HepG2 (cell line): ENCODE measurements around the gene CNEP1R1. TPM values are rescaled to one million over a fixed set of nuclear protein-coding genes. Genes with fewer than 3 reads are reported as not detected.

Source experiments
- ATAC-seq: fragments of 200-7000 bp; cut with Tn5 transposase; 3 replicates; pipeline ENCODE4 v1.9.1; 2020; ENCODE audit warnings: mild to moderate bottlenecking, moderate library complexity
- BruUV-seq: library from RNA; stranded (reverse); fragments of 400-500 nt; replicated peaks from 2 replicates; lab custom pipeline; 2021; lab: Mats Ljungman, UMichigan
- CTCF ChIA-PET: fragments of 300-600 bp; formaldehyde crosslinking; extraction: SDS; loops from one replicate; lab custom pipeline; 2021; ENCODE audit warnings: low total read pairs, inconsistent platforms, low intra/inter-chr PET ratio; lab: Yijun Ruan, JAX
- POLR2A ChIA-PET: fragments of 350-600 bp; sonication (Branson Sonifier 250); formaldehyde crosslinking; loops from one replicate; lab custom pipeline; 2020; ENCODE audit warnings: antibody characterized with exemption, inconsistent platforms; lab: Yijun Ruan, JAX
- DNase-seq: peaks from one replicate; pipeline ENCODE4 v3.0.0-alpha.2; 2015; ENCODE audit warnings: low spot score
- FAIRE-seq: peaks from 3 replicates; lab custom pipeline; 2011; peaks lifted over from hg19 to GRCh38; lab: Jason Lieb, UNC
- H2AFZ ChIP-seq: one replicate; pipeline ENCODE4 v1.6.1; 2011; ENCODE audit warnings: low read length, inconsistent platforms
- H3K27ac ChIP-seq: fragments of 300-600 bp; 3 replicates; pipeline ENCODE4 v1.8.0; 2011; ENCODE audit warnings: mixed run types, mild to moderate bottlenecking, mixed read lengths, low read length, inconsistent platforms; ENCODE audit not compliant: insufficient read depth; ENCODE audit errors: extremely low read length
- H3K27me3 ChIP-seq, 2 experiments: fragments of 200-600 bp in 1 of 2; 2 replicates in 1 of 2; 3 replicates in 1 of 2; pipeline versions ENCODE4 v1.6.0 to v1.8.0; 2011; ENCODE audit warnings: low read length in 2 of 2, mild to moderate bottlenecking in 2 of 2, moderate library complexity in 2 of 2, inconsistent platforms in 1 of 2; ENCODE audit not compliant: insufficient read depth in 2 of 2, control insufficient read depth in 1 of 2
- H3K36me3 ChIP-seq, 2 experiments: fragments of 200-600 bp in 1 of 2; replicated peaks in 1 of 2; 2 replicates in 1 of 2; 3 replicates in 1 of 2; pipeline versions ENCODE4 v1.5.1 to v1.8.0; 2011; ENCODE audit warnings: low read length in 2 of 2, inconsistent platforms in 1 of 2; ENCODE audit not compliant: insufficient read depth in 2 of 2, control insufficient read depth in 1 of 2
- H3K4me1 ChIP-seq: 2 replicates; pipeline ENCODE4 v1.5.1; 2012; ENCODE audit warnings: low read length, inconsistent platforms; ENCODE audit not compliant: insufficient read depth
- H3K4me2 ChIP-seq: 2 replicates; pipeline ENCODE4 v1.6.0; 2011; ENCODE audit warnings: low read depth, low read length, inconsistent platforms
- H3K4me3 ChIP-seq, 3 experiments: fragments of 200-600 bp in 1 of 3; sonication (generic), shearing (Covaris generic) in 1 of 3; replicated peaks in 1 of 3; 2 replicates each; pipeline ENCODE4 v1.5.1; 2011 to 2016; ENCODE audit warnings: low read length in 3 of 3, inconsistent platforms in 2 of 3, low read depth in 2 of 3, mild to moderate bottlenecking in 2 of 3, control low read depth in 1 of 3, mixed read lengths in 1 of 3; ENCODE audit not compliant: insufficient read depth in 1 of 3
- H3K79me2 ChIP-seq: one replicate; pipeline ENCODE4 v1.6.1; 2011; ENCODE audit warnings: low read length, inconsistent platforms; ENCODE audit not compliant: insufficient read depth
- H3K9ac ChIP-seq: 2 replicates; pipeline ENCODE4 v1.6.0; 2011; ENCODE audit warnings: mild to moderate bottlenecking, low read depth, low read length, inconsistent platforms; ENCODE audit not compliant: insufficient read depth
- H3K9me3 ChIP-seq: 2 replicates; pipeline ENCODE4 v1.5.1; 2012; ENCODE audit warnings: mild to moderate bottlenecking, low read length
- H4K20me1 ChIP-seq: 2 replicates; pipeline ENCODE4 v1.6.0; 2011; ENCODE audit warnings: inconsistent platforms, mild to moderate bottlenecking, low read length, moderate library complexity; ENCODE audit not compliant: insufficient read depth
- ATM ChIP-seq: fragments of 450-650 bp; IDR thresholded peaks from 2 replicates; pipeline ENCODE4 v1.7.1; 2017; ENCODE audit warnings: mild to moderate bottlenecking, borderline replicate concordance
- CREB3 ChIP-seq: sonication (generic); formaldehyde crosslinking; IDR thresholded peaks from 2 replicates; pipeline ENCODE4 v1.5.0; 2020; ENCODE audit warnings: missing genetic modification reagents
- HMGA1 ChIP-seq: sonication (generic); formaldehyde crosslinking; conservative IDR thresholded peaks from 2 replicates; pipeline ENCODE4 v1.4.0; 2020; ENCODE audit warnings: missing genetic modification reagents
- IRF2 ChIP-seq: IDR thresholded peaks from 2 replicates; pipeline ENCODE4 v1.6.1; 2018; ENCODE audit warnings: missing genetic modification reagents, missing compliant biosample characterization
- LCORL ChIP-seq, 2 experiments: fragments of 450-650 bp in 1 of 2; sonication (generic) in 1 of 2; formaldehyde crosslinking in 1 of 2; IDR thresholded peaks; 2 replicates each; pipeline versions ENCODE4 v1.5.0 to v1.6.1; 2017 to 2020; ENCODE audit warnings: antibody characterized with exemption in 1 of 2, missing genetic modification reagents in 1 of 2
- MAFG ChIP-seq: sonication (generic); formaldehyde crosslinking; IDR thresholded peaks from 2 replicates; pipeline ENCODE4 v1.5.1; 2020; ENCODE audit warnings: mild to moderate bottlenecking, missing genetic modification reagents
- POLR2AphosphoS2 ChIP-seq: IDR thresholded peaks from 2 replicates; pipeline ENCODE4 v1.6.1; 2011; ENCODE audit warnings: low read depth, low read length, improper control_type of control experiment
- PRDM4 ChIP-seq: sonication (generic); formaldehyde crosslinking; IDR thresholded peaks from 2 replicates; pipeline ENCODE4 v1.9.0; 2021; ENCODE audit warnings: missing genetic modification reagents, borderline replicate concordance
- SPEN ChIP-seq: sonication (generic); formaldehyde crosslinking; IDR thresholded peaks from 2 replicates; pipeline ENCODE4 v1.5.1; 2020; ENCODE audit warnings: low read depth, mild to moderate bottlenecking, missing genetic modification reagents
- THAP11 ChIP-seq: IDR thresholded peaks from 2 replicates; pipeline ENCODE4 v1.6.1; 2016; ENCODE audit warnings: missing biosample characterization, missing genetic modification reagents
- ZBTB26 ChIP-seq: IDR thresholded peaks from 2 replicates; pipeline ENCODE4 v1.6.1; 2016; ENCODE audit warnings: missing compliant biosample characterization, missing genetic modification reagents, borderline replicate concordance
- ZMAT5 ChIP-seq: sonication (generic); formaldehyde crosslinking; IDR thresholded peaks from 2 replicates; pipeline ENCODE4 v1.5.0; 2020; ENCODE audit warnings: mild to moderate bottlenecking, low read depth, missing genetic modification reagents, borderline replicate concordance
- ZMYM3 ChIP-seq: sonication (generic); formaldehyde crosslinking; IDR thresholded peaks from 2 replicates; pipeline ENCODE4 v1.5.1; 2020; ENCODE audit warnings: mild to moderate bottlenecking, missing genetic modification reagents
- ZNF317 ChIP-seq: sonication (generic); formaldehyde crosslinking; IDR thresholded peaks from 2 replicates; pipeline ENCODE4 v1.5.0; 2020; ENCODE audit warnings: mild to moderate bottlenecking, missing genetic modification reagents
- ZNF33A ChIP-seq: sonication (generic); formaldehyde crosslinking; IDR thresholded peaks from 2 replicates; pipeline ENCODE4 v1.5.1; 2020; ENCODE audit warnings: missing genetic modification reagents, mild to moderate bottlenecking, moderate library complexity, borderline replicate concordance
- ZNF501 ChIP-seq: sonication (generic); formaldehyde crosslinking; IDR thresholded peaks from 2 replicates; pipeline ENCODE4 v1.5.1; 2020; ENCODE audit warnings: mild to moderate bottlenecking, moderate library complexity, missing genetic modification reagents
- ZNF724P ChIP-seq: sonication (generic); formaldehyde crosslinking; IDR thresholded peaks from 2 replicates; pipeline ENCODE4 v1.8.0; 2022; ENCODE audit warnings: missing genetic modification reagents, borderline replicate concordance
- ZNF768 ChIP-seq: sonication (generic); formaldehyde crosslinking; IDR thresholded peaks from 2 replicates; pipeline ENCODE4 v1.4.0; 2020; ENCODE audit warnings: missing genetic modification reagents
- WGBS: methylation state at CpG from one replicate; pipeline ENCODE4 v1.1.6; 2017; ENCODE audit warnings: low lambda C conversion rate; 5-methylcytosine and 5-hydroxymethylcytosine counted together
- in situ Hi-C: cut with HindIII; loops from 2 replicates; pipeline ENCODE4 v1.10.0; 2017; ENCODE audit warnings: low pct_unique_long_range_greater_than_20kb; ENCODE audit not compliant: extremely low pct_ligation_motif_present
- intact Hi-C: fragments of 100-400 bp; cut with micrococcal nuclease; formaldehyde crosslinking; loops from one replicate; pipeline ENCODE4 v1.10.0; 2022; ENCODE audit not compliant: unreplicated experiment
- polyA plus RNA-seq, 8 experiments: library from polyadenylated mRNA; depleted of rRNA in 3 of 8; stranded (reverse) in 7 of 8; unstranded in 1 of 8; fragments of >200 nt; fragmentation: Illumina TruSeq in 4 of 8; extraction: Trizol in 4 of 8; gene quantifications; 2 replicates each; pipeline versions ENCODE4 v1.2.1 to v1.2.3, GENCODE V29; 2011 to 2016; ENCODE audit warnings: low read depth in 4 of 8, missing spikeins in 1 of 8, mixed read lengths in 1 of 8; ENCODE audit not compliant: insufficient read depth in 1 of 8
- total RNA-seq, 5 experiments: library from RNA; depleted of rRNA; stranded (reverse); fragments of >200 nt; fragmentation: Illumina TruSeq; extraction: Trizol; gene quantifications; 2 replicates each; pipeline ENCODE4 v1.2.3, GENCODE V29; 2016; ENCODE audit warnings: low read depth in 1 of 5

CNEP1R1 gene
- total and polyA plus RNA-seq, 2 of the 13 experiments (the other 11 are each of a cell fraction or from before 2014, with no cell fraction given) = 23.6 to 26.8 TPM

GRCh38 chr16:50065624-50066481, 40.8 kb downstream of the CNEP1R1 start, which contains the start of gene HEATR3:
HEATR3 (plus strand) TSS chr16:50065970; CDS start chr16:50066132, 162 bp downstream.
- in situ Hi-C loops (no loop called here), intact Hi-C loops (loop anchor here (1.0 kb wide), 1 partner anchor 31 kb away; no protein-coding TSS in a partner anchor)
- DNase-seq (peak; percentile 88), ATAC-seq (peak; percentile 96), FAIRE-seq (no peak)
- Histone ChIP-seq H3K79me2 (peaks cover 17% of the 10 kb centered on the region), H4K20me1 (no peaks in the 10 kb centered on the region; the same call in none of the 2 replicates), H3K4me2 (peak within 1 kb of the TSS; percentile 100), H3K9ac (peak within 1 kb of the TSS; percentile 95), H3K4me1 (peaks cover 32% of the 10 kb centered on the region), H3K27ac (peak within 1 kb of the TSS; percentile 95), H3K27me3 (no peaks in the 10 kb centered on the region; a peak in 1 of 5 replicates), H3K9me3 (no peaks in the 10 kb centered on the region), H2AFZ (peak within 1 kb of the TSS; percentile 4), H3K36me3 (peaks cover 9 to 13% of the 10 kb centered on the region in 2 experiments), H3K4me3 (peak within 1 kb of the TSS; percentile 75 to 99 (median 79))
- ChIA-PET POLR2A (interaction anchor here (1.0 to 2.4 kb wide), 14 partner anchors 8 to 145 kb away, joined by 3 to 24 read pairs (median 7); partner anchors contain the start of gene CNEP1R1), CTCF (interaction anchor here (2.3 kb wide), 1 partner anchor 41 kb away, joined by 11 read pairs; the partner anchor contains the start of gene CNEP1R1)
- 7% methylated on average over 29 of the region's 91 CpGs for WGBS
- no TSS peak for BruUV-seq
- TF ChIP-seq CREB3 (peak; percentile 89; the same call in 1 of the 2 replicates), ZNF768 (peak; percentile 68; the same call in 1 of the 2 replicates), ZNF501 (CRISPR knock-in tag) (no peak; the same call in none of the 2 replicates), LCORL (IDR thresholded peaks at IDR 0.05) (no peak), LCORL (CRISPR knock-in tag; IDR thresholded peaks at IDR 0.05) (peak; percentile 71), POLR2AphosphoS2 (no peak), IRF2 (peak; percentile 73; the same call in 1 of the 2 replicates), ZNF724P (CRISPR knock-in tag) (peak; percentile 92; the same call in 1 of the 2 replicates), ZBTB26 (CRISPR knock-in tag) (peak; percentile 80), SPEN (no peak), ZMAT5 (CRISPR knock-in tag) (no peak), ZNF317 (peak; percentile 50; the same call in 1 of the 2 replicates), ZMYM3 (CRISPR knock-in tag) (peak; percentile 79), PRDM4 (0 out of 2 replicates have a peak, but pooled peaks have one; percentile 74), THAP11 (CRISPR knock-in tag) (peak; percentile 52), MAFG (no peak), HMGA1 (no peak), ATM (no peak), ZNF33A (CRISPR knock-in tag) (no peak)
